GM18520 (cell line): ENCODE data around the gene OR5A2.
"Not testable (repeated sequence)": the region's sequence is repeated elsewhere in the genome, so short reads cannot be mapped to it uniquely, and the experiment has no call there.

Experiments used
- ATAC-seq: cut with Tn5 transposase; IDR thresholded peaks from one replicate; pipeline ENCODE4 v1.9.1; 2021; ENCODE audit not compliant: unreplicated experiment

Gene OR5A2

GRCh38 chr11:59394186-59394585, 32.0 kb downstream of the OR5A2 start:
- no peak for ATAC-seq

- ATAC-seq, result peak; percentile 93
Observed at GRCh38 chr11:59380263-59381059, 45.8 kb downstream of the OR5A2 start.

GRCh38 chr11:59372324-59372723, 53.9 kb downstream of the OR5A2 start:
- ATAC-seq, result not testable (repeated sequence)

- ATAC-seq, result no peak
Observed at GRCh38 chr11:59368238-59369022, 57.8 kb downstream of the OR5A2 start.
